ENCODE data around the gene ANKIB1. TPM values are rescaled to one million over a fixed set of nuclear protein-coding genes. Genes with fewer than 3 reads are reported as not detected.

The ANKIB1 gene
- total and polyA plus RNA-seq, 2 donors (not counting 1 experiment from before 2014, with no cell fraction given), result 16.5 to 76.7 TPM

- Histone ChIP-seq H3K79me2 (ENCODE audit: control insufficient read depth, insufficient read depth, low read length) (peaks cover 89% of the 10 kb centered on the region), H4K20me1 (ENCODE audit: control insufficient read depth, insufficient read depth, low read length, poor library complexity, severe bottlenecking) (peaks cover 44% of the 10 kb centered on the region), H3K4me2 (replicated peaks; ENCODE audit: low read depth, low read length, poor library complexity, severe bottlenecking) (no peak overlapping the region), H3K27me3 (replicated peaks in 1 of 4; ENCODE audit: control extremely low read depth in 1 of 4, control insufficient read depth in 3 of 4, insufficient read depth in 4 of 4, low read length in 3 of 4) (no peaks in the 10 kb centered on the region), H3K4me1 (ENCODE audit: control insufficient read depth in 2 of 2, insufficient read depth in 2 of 2, low read length in 2 of 2) (peaks cover 4% of the 10 kb centered on the region in 2 donors), H3K27ac (ENCODE audit: low read length in 2 of 2) (no peak overlapping the region), H3K36me3 (replicated peaks in 1 of 2; ENCODE audit: control extremely low read depth in 1 of 2, control insufficient read depth in 1 of 2, extremely low read depth in 1 of 2, insufficient read depth in 2 of 2, low read length in 1 of 2) (no peaks in the 10 kb centered on the region), H3K4me3 (ENCODE audit: control extremely low read depth in 1 of 5, extremely low read depth in 1 of 5, insufficient read depth in 1 of 5, low read depth in 2 of 5, low read length in 4 of 5) (no peak overlapping the region), H3K9me3 (ENCODE audit: control extremely low read depth in 1 of 3, control insufficient read depth in 2 of 3, insufficient read depth in 1 of 3, low read length in 2 of 3) (no peaks in the 10 kb centered on the region), H3K9ac (ENCODE audit: low read length) (no peak overlapping the region), H2AFZ (ENCODE audit: insufficient read depth, low read depth, low read length, poor library complexity, severe bottlenecking) (no peak overlapping the region)
- CTCF ChIA-PET, result interaction anchor here (1.1 kb wide), 1 partner anchor 64 kb away, joined by 3 read pairs; no protein-coding TSS in a partner anchor
- no peak for ATAC-seq (ENCODE audit: low read depth)
- Mint-ChIP-seq H3K4me3 (no peak overlapping the region), H3K27me3 (no peaks in the 10 kb centered on the region), H3K27ac (no peak overlapping the region), H3K9me3 (ENCODE audit: insufficient read depth) (no peaks in the 10 kb centered on the region), H3K4me1 (peaks cover 20% of the 10 kb centered on the region)
- POLR2A ChIA-PET, result no interaction called here
- WGBS (ENCODE audit: insufficient coverage), result 100% methylated on average over 1 of the region's 4 CpGs
- intact Hi-C loops (cut with micrococcal nuclease), result no loop called here
- TF ChIP-seq EZH2 (IDR thresholded peaks at IDR 0.05; ENCODE audit: borderline replicate concordance, insufficient read depth, low read depth, low read length, poor library complexity, severe bottlenecking) (no peak), CTCF (IDR thresholded peaks at IDR 0.05) (no peak)
- no peak for DNase-seq
These were observed 9.5 kb downstream of the ANKIB1 start for GRCh38 chr7:92255308-92255707.

DNA sequence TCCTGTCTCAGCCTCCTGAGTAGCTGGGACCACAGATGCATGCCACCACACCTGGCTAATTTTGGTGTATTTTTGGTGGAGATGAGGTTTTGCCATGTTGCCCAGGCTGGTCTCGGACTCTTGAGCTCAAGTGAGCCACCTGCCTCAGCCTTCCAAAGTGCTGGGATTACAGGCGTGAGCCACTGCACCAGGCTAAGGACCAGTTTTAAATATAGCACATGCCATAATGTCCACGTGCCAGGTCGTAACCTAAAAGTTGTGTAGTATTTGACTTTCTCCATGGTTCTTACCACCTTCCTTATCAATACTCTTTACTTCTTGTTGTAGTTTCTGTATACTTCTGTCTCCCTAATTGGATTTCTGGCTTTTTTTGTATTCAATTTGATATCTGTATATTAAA, 13.3 kb downstream of the ANKIB1 start:
- Mint-ChIP-seq H3K27ac (no peak overlapping the region), H3K4me1 (peaks cover 13% of the 10 kb centered on the region), H3K4me3 (no peak overlapping the region), H3K9me3 (ENCODE audit: insufficient read depth) (no peaks in the 10 kb centered on the region), H3K27me3 (no peaks in the 10 kb centered on the region)
- Histone ChIP-seq H4K20me1 (ENCODE audit: control insufficient read depth, insufficient read depth, low read length, poor library complexity, severe bottlenecking) (peaks cover 32% of the 10 kb centered on the region), H3K4me1 (ENCODE audit: control insufficient read depth in 2 of 2, insufficient read depth in 2 of 2, low read length in 2 of 2) (peaks cover 4% of the 10 kb centered on the region in 2 donors), H3K9me3 (ENCODE audit: control extremely low read depth in 1 of 3, control insufficient read depth in 2 of 3, insufficient read depth in 1 of 3, low read length in 2 of 3) (peaks cover 0 to 5% (median 1%) of the 10 kb centered on the region in 3 donors), H3K4me3 (ENCODE audit: control extremely low read depth in 1 of 5, extremely low read depth in 1 of 5, insufficient read depth in 1 of 5, low read depth in 2 of 5, low read length in 4 of 5) (no peak overlapping the region), H3K36me3 (replicated peaks in 1 of 2; ENCODE audit: control extremely low read depth in 1 of 2, control insufficient read depth in 1 of 2, extremely low read depth in 1 of 2, insufficient read depth in 2 of 2, low read length in 1 of 2) (no peaks in the 10 kb centered on the region), H2AFZ (ENCODE audit: insufficient read depth, low read depth, low read length, poor library complexity, severe bottlenecking) (no peak overlapping the region), H3K4me2 (replicated peaks; ENCODE audit: low read depth, low read length, poor library complexity, severe bottlenecking) (no peak overlapping the region), H3K9ac (ENCODE audit: low read length) (no peak overlapping the region), H3K27me3 (replicated peaks in 1 of 4; ENCODE audit: control extremely low read depth in 1 of 4, control insufficient read depth in 3 of 4, insufficient read depth in 4 of 4, low read length in 3 of 4) (no peaks in the 10 kb centered on the region), H3K79me2 (ENCODE audit: control insufficient read depth, insufficient read depth, low read length) (peaks cover 70% of the 10 kb centered on the region), H3K27ac (ENCODE audit: low read length in 2 of 2) (no peak overlapping the region)
- 100% methylated on average over 1 of the region's 4 CpGs for WGBS (ENCODE audit: insufficient coverage)
- no peak for ATAC-seq (ENCODE audit: low read depth)
- intact Hi-C loops (cut with micrococcal nuclease), result no loop called here
- ChIA-PET CTCF (no interaction called here), POLR2A (no interaction called here)
- DNase-seq, result no peak
- TF ChIP-seq EZH2 (IDR thresholded peaks at IDR 0.05; ENCODE audit: borderline replicate concordance, insufficient read depth, low read depth, low read length, poor library complexity, severe bottlenecking) (no peak), CTCF (IDR thresholded peaks at IDR 0.05) (no peak)
